ENCODE data around the gene CRIM1. TPM values are rescaled to one million over a fixed set of nuclear protein-coding genes. Genes with fewer than 3 reads are reported as not detected.

The CRIM1 gene
- total RNA-seq, 4 donors from 2014 or later = 71.7 to 132 (median 118) TPM

GRCh38 chr2:36389577-36389976, 34.0 kb downstream of the CRIM1 start:
- intact Hi-C loops (cut with DNase I; ENCODE audit: low total_unique reads) = no loop called here
- no peak for TF ChIP-seq CTCF (IDR thresholded peaks at IDR 0.05)
- no peak for TF ChIP-seq POLR2A (IDR thresholded peaks at IDR 0.05)
- whole genome bisulfite sequencing, 2 donors = 88 to 99% methylated on average over 3 of the region's 3 CpGs
- no peak overlapping the region for H3K4me3 ChIP-seq (ENCODE audit: low read depth, poor library complexity, severe bottlenecking)
- DNase-seq (ENCODE audit: low spot score in 2 of 2) = no peak

- H3K4me3 ChIP-seq (ENCODE audit: low read depth, poor library complexity, severe bottlenecking) = no peak overlapping the region
- TF ChIP-seq CTCF (IDR thresholded peaks at IDR 0.05) (no peak), POLR2A (IDR thresholded peaks at IDR 0.05) (no peak)
- 77 to 81% methylated on average over 5 of the region's 5 CpGs for WGBS, 2 donors
These were observed 37.1 kb downstream of the CRIM1 start for GRCh38 chr2:36392571-36393255.

GRCh38 chr2:36393738-36394256, 38.2 kb downstream of the CRIM1 start:
- H3K4me3 ChIP-seq (ENCODE audit: low read depth, poor library complexity, severe bottlenecking) = no peak overlapping the region
- intact Hi-C loops (cut with DNase I; ENCODE audit: low total_unique reads) = no loop called here
- DNase-seq (ENCODE audit: low spot score in 2 of 2) = no peak
- WGBS, 2 donors = 66 to 83% methylated on average over 4 of the region's 4 CpGs
- TF ChIP-seq CTCF (IDR thresholded peaks at IDR 0.05) (no peak), POLR2A (IDR thresholded peaks at IDR 0.05) (no peak)

More at GRCh38 chr2:36392571-36393255, 37.1 kb downstream of the CRIM1 start:
- no peak for DNase-seq (ENCODE audit: low spot score in 2 of 2)
- intact Hi-C loops (cut with DNase I; ENCODE audit: low total_unique reads) = no loop called here

GRCh38 chr2:36394804-36395203, 39.2 kb downstream of the CRIM1 start:
- no peak for DNase-seq (ENCODE audit: low spot score in 2 of 2)
- 59 to 71% methylated on average over 6 of the region's 6 CpGs for WGBS, 2 donors
- no peak for TF ChIP-seq CTCF (IDR thresholded peaks at IDR 0.05)
- TF ChIP-seq POLR2A (IDR thresholded peaks at IDR 0.05) = no peak
- H3K4me3 ChIP-seq (ENCODE audit: low read depth, poor library complexity, severe bottlenecking) = no peak overlapping the region
- intact Hi-C loops (cut with DNase I; ENCODE audit: low total_unique reads) = no loop called here

GRCh38 chr2:36395866-36396265, 40.3 kb downstream of the CRIM1 start:
- no peak for TF ChIP-seq POLR2A (IDR thresholded peaks at IDR 0.05)
- intact Hi-C loops (cut with DNase I; ENCODE audit: low total_unique reads) = no loop called here
- DNase-seq (ENCODE audit: low spot score in 2 of 2) = no peak
- H3K4me3 ChIP-seq (ENCODE audit: low read depth, poor library complexity, severe bottlenecking) = no peak overlapping the region
- 94 to 95% methylated on average over 4 of the region's 4 CpGs for WGBS, 2 donors

- no peak for TF ChIP-seq CTCF (IDR thresholded peaks at IDR 0.05)
- WGBS, 2 donors = 74 to 83% methylated on average over 9 of the region's 9 CpGs
- no peak for DNase-seq (ENCODE audit: low spot score in 2 of 2)
- intact Hi-C loops (cut with DNase I; ENCODE audit: low total_unique reads) = no loop called here
- no peak overlapping the region for H3K4me3 ChIP-seq (ENCODE audit: low read depth, poor library complexity, severe bottlenecking)
These were observed 41.4 kb downstream of the CRIM1 start for GRCh38 chr2:36396878-36397539.

Data from lower leg skin (tissue), 4 donors.